Myocyte (in vitro differentiated cells): ENCODE data around the gene DNAH6. TPM values are rescaled to one million over a fixed set of nuclear protein-coding genes. Genes with fewer than 3 reads are reported as not detected.

Experiments
- DNase-seq: peaks from one replicate; pipeline ENCODE4 v3.0.0-alpha.2; 2012; ENCODE audit warnings: low read depth
- total RNA-seq: library from RNA; depleted of rRNA; stranded (reverse); fragments of >200 nt; gene quantifications from 2 replicates; pipeline ENCODE4 v1.2.3, GENCODE V29; 2014

The DNAH6 gene
- total RNA-seq, 1 donor from 2014 or later: 0.03 TPM

DNA sequence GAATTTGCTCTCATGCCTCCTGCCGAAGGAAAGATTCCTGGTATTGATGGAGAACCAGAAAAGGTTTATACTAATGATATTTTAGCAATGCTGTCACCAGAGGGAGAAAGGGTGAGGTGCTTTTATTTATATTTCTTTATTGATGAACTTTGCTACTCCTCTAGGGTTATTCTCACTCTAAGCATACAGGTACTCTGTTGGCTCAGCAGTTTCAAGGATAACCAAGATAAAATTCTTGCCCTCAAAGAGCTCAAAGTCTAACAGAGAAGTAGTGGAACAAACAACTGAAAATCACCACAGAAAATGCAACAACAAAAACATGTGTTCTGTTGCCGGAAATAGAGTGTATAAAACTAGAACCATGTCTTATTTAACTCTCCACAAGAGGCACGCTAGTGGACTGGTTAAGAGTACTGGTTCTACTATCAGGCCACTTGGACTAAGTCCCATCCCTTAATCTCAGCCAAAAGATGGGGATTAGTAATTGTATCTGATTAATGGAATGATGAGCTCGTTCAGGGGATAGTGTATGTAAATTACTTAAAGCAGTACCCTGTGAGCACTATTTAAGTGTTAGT, 103.6 kb downstream of the DNAH6 start:
- DNase-seq: no peak

DNA sequence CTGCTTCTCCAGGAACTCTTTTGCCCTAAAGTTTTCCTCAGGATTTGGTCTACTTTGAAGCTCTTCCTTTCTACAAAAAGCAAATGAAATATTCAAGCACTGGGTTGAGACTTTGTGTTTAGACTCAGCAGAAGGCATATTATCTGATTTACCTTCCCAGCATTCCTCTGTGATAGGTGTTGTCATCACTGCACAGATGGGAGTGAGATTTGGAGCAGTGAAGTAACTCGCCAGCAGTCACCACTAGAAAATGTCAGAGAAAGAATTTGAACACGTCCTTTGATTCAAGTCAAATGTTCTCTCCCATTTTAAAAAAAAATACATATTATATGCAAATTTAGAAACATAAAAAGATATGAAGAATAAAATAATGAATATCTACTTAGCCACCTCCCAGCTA, 112.2 kb downstream of the DNAH6 start:
- DNase-seq: no peak

DNA sequence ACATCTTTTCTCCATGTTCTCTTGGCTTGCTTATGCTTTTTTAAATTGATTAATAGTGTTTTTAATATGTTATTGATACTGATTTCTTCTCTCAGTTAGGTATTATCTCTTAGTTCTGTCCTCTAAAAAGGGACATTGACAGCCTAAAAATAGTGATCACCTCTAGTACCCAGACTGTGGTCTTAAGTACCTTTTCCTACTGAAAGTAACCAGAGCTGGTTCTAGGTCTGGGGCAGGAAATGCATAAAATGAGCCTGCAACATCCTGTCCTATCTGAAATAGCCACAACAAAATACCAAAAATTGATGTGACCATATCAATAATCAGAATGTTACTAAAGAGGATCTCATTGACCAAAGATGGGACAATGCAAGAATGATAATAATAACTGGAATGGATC, 113.3 kb downstream of the DNAH6 start:
- no peak for DNase-seq

DNA sequence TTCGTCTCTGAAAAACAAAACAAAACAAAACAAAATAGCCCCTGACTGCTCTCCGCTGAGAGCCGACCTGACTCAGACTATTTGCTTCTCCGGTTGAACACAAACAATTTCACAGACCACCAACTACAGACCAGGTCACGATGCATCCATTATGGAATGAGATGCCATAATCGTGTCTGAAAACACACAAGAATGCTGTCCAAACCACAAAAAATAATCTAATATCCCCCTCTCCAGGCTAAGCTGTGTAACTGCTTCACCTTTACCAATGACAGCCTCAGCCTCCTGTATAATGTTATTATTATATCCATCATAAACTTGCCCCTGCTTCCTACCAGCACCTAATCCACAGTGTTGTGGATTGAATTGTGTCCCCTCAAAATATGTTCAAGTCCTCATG, 114.7 kb downstream of the DNAH6 start:
- DNase-seq: peak; percentile 10

DNA sequence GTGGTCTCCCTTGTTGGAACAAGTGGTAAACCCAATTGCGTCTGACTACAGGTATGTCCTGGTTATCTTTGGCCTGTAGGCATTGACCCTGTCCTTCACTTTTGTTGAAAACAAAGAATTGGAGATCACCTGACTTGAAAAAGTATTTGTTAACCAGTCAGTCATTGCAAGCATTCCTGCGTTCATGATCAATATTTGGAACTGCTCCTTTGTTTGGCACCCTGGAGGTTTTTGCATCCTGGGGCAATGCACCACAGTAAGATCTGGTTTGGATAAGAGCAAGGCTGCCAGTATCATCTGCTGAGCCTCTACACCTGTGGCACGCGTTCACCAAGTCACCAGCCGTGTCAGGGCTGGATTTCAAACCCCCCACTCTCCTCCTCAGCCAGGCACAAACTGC, 115.7 kb downstream of the DNAH6 start:
- DNase-seq: no peak

DNA sequence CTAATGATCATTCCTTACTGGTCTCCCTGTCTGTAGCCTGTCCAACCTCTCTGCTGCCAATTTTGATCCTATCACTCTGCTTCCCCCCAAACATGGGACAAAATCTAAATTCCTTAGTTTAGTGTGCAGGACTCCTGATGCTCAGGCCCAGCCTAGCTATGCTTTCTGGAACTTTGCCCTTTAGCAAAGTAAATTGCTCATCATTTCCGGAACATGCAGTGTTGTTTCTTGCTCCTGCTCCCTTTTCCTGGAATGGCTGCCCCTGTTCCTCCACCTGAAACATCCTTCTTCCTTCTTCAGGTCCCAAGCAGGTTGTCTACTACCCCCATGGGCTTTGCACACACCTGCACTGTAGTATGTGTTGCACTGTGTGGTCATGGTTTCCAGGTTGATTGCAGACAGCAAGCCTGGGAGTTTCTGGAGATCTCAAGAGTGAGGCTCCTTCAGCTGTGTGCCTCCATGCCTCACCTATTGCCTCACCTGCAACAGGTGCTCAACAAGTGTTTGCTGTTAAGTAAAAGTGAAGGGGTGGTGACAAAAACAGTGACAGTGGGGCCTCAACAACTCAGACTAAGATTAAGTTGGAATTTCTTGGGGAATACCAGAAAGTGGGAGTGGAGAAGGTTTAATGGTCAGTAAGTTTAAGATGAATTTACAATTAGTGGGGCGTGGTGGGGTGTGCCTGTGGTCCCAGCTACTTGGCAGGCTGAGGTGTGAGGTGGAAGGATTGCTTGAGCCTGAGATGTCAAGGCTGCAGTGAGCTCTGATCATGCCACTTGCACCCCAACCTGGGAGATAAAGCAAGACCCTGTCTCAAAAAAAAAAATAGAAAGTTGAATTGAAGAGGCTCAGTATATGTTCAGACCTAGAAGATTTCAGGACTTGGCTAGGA, 120.0 kb downstream of the DNAH6 start:
- no peak for DNase-seq

DNA sequence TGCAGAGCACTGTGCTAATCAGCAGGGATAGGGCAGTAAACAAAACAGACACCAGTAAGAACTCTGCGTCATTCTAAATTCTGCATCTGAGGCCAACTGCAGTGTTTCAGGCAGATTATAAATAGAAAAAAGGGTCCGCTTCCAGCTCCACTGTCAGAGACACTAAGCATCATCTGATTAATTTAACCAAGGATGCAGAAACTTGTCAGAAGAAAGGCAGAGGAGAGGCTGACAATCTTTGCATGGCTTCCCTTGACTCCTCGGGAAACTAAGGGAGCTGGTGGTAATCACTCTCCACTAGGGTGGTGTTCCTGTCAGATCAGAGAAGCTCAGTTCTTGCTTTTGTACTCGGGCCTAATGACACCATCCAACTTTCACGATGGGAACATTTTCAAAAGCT, 123.5 kb downstream of the DNAH6 start:
- no peak for DNase-seq

DNA sequence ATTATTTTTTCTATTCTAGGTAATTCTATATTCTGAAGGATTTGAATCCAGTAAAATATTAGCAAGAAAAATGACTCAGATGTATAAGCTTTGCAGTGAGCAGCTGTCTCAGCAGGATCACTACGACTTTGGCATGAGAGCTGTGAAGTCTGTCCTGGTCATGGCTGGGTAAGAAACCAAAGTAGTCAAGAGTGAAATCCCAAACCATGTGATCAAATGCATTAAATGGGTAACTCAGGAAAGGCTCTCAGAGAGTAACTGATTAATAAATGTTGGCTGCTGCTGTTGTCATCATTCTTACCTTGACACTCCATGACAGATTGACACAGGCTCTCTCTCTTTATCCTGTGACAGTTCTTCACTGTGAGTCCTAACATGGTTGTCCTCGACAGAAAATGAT, 124.1 kb downstream of the DNAH6 start:
- no peak for DNase-seq

DNA sequence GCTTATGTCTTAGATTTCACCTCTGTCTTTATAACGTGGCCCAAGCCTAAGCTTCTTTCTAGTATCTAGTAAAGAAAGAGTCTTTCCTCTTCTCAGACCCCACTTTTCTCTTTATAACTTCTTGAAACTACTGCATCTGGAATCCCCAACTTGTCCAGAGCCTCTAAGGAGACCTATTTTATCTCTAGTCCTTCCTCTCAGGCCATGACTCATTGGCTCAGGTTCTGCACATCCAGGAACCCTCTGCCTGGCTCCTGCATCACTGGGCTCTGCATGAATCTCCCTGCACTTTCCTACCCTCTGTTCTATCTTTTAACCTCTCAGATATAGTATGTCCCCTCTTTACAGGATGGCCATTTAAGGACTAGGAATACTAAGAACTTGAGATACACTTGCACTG, 124.7 kb downstream of the DNAH6 start:
- no peak for DNase-seq

DNA sequence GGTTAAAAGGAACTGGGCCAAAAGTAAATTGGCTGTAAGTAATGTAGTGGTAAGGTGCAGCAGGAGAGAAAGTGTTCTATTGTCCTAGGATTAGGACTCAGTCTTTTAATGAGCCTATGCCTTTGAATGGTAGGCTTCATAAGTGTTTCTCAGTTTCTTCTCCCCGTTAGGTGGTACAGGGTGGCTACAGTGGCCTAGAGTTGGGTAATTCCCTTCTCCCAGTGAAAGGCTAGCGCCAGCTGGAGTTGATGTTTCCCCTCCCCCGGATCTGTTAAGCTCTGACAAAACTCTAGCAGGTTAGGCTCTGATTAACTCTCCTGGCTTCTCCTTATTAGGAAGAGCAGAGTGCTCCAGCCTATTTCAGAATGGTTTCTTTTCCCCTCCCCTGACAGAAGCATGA, 127.7 kb downstream of the DNAH6 start:
- DNase-seq: no peak

DNA sequence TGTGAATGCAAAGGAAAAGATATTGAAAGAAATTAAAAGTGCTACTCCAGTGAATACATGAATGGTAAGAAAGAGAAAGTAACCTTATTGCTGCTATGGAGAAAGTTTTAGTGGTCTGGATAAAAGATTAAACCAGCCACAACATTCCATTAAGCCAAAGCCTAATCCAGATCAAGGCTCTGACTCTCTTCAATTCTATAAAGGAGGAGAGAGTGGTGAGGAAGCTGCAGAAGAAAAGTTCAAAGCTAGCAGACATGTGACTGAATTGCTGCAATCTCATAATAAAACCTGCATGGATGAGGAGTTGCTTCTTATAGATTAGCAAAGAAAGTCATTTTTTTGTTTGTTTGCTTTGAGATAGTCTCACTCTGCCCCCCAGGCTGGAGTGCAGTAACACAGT, 130.2 kb downstream of the DNAH6 start:
- DNase-seq: no peak

DNA sequence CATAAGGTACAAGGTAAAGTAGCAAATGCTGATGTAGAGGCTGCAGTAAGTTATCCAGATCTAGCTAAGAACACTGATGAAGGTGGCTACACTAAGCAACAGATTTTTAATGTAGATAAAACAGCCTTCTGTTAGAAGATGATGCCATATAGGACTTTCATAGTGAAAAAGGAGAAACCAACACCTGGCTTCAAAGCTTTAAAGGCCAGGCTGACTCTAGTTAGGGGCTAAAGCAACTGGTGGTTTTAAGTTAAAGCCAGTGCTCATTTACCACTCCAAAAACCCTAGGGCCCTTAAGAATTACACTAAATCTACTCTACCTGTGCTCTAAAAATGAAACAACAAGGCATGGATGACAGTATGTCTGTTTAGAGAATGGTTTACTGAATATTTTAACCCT, 131.0 kb downstream of the DNAH6 start:
- no peak for DNase-seq

DNA sequence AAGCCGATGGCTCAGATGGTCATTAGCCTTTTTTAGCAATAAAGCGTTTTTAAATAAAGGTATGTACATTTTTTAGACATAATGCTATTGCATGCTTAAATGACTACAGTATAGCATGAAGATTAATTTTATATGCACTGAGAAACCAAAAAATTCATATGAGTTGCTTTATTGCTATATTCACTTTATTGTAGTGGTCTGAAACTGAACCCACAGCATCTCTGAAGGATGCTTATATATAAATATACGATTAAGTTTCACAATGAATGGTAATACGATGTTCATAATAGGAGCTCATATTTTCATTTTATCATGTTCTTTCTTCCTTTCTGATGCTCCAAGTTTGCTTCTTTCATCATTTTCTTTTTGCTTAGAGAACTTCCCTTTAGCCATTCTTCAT, 132.8 kb downstream of the DNAH6 start:
- DNase-seq: no peak

DNA sequence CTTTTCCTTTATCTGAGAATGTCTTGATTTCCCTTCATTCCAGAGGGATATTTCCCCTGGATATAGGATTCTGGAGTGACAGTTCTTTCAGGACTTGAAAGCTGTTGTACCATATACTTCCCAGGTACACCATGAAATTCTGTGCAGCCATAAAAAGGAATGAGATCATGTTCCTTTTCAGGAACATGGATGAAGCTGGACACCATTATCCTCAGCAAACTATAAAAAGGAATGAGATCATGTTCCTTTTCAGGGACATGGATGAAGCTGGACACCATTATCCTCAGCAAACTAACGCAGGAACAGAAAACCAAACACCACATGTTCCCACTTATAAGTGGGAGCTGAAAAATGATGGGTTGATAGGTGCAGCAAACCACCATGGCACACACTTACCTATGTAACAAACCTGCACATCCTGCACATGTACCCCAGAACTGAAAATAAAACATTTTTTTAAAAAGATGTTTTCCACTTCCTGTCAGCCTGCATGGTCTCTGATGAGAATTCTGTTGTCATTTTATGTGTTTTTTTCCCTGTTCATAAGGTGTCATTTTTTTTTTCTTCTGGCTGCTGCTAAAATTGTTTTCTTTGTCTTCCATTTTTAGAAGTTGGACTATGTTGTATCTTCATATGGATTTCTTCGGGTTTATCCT, 133.3 kb downstream of the DNAH6 start:
- peak; percentile 49 for DNase-seq

DNA sequence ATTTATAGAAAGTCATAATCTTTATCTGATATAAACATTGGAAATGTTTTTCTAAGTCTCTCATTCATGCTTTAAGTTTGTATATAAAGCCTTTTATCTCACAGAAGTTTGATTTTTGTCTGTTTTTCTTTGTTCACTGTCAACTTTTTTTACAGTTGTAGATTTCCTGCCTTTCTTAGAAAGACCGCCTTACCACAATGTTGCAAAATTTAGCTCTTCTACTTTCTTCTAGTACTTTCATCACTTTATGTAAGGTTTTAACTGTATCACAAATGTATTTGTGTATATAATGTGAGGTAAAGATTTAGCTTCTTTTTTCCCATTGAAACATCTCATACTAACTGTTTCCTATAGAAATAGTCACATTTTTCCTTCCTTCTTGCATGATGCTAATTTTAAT, 136.1 kb downstream of the DNAH6 start:
- no peak for DNase-seq

DNA sequence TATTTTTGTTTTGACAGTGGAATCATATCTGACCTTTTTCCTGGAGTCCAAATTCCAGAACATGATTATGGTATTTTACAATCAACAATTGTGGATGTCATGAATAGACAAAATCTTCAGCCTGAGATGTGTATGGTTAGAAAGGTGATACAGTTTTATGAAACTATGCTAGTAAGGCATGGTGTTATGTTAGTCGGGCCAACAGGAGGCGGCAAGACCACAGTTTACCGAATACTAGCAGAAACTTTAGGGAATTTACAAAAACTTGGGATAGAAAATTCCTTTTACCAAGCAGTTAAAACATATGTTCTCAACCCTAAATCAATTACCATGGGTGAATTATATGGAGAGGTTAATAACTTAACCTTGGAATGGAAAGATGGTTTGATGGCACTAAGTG, 137.0 kb downstream of the DNAH6 start:
- DNase-seq: no peak

DNA sequence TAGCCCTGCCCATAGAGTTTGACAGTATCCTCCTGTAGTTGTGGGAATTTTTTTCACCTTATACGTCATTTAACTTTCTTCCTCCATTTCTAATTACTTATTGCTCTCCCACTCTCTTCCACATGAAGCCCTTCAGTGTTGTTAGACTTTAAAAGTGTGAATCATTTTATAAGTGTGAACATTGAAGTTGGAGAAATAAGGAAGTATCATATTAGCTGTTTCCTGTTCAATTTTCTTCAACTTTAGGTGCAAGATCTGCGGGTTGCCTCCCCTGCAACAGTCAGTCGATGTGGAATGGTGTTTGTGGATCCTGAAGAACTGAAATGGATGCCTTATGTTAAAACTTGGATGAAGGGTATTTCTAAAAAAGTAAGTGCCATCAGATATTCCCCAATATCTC, 138.1 kb downstream of the DNAH6 start:
- DNase-seq: no peak

DNA sequence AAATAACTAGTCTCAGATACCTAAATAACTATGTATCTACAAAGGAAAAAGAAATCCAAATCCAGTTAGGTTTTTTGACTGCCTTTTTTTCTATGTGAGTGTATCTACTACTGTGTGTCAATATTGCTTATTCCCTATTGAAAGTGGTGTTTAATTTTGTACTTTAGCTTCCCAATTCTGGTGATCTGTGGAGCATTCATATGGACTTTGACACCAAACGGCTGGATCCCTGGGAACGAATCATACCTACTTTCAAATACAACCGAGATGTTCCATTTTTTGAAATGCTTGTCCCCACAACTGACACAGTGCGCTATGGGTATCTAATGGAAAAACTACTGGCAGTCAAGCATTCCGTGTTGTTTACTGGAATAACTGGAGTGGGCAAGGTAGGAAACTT, 152.8 kb downstream of the DNAH6 start:
- no peak for DNase-seq

DNA sequence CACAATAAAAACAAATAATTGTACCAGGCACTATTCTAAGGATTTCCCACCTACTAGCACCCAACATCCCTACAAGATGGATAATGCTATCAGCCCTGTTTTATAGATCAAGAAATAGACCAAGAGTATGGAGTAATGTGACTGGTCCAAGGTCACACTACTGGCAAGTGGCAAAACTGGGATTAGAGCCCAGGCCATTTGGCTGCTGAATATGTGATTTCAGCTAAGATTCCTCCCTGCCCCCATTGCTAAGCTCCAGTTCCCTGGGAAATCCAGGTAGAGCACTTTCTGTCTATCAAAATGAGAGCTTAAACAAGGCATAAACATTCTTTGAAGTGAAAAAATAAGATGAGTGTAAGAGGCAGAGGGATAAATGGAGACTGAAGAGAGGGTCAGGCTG, 157.8 kb downstream of the DNAH6 start:
- DNase-seq: no peak

DNA sequence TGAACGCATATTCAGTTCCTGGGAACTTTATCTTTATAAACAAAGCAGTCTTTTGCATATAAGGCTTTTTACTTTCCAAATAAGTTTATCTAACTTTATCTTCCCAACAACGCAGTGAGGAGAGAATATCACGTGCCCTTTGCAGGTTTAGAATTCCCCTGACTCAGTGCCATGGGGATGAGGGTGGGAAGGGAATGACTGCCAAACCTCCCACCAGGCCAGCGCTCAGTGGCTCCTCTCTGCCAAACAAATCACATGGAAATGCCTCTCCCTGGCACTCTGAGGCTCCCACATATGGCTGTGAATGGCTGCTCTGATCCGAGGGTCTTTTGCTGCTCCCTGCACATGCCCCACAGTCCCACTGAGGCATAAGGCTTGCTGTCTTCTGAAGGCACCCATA, 158.3 kb downstream of the DNAH6 start:
- no peak for DNase-seq

DNA sequence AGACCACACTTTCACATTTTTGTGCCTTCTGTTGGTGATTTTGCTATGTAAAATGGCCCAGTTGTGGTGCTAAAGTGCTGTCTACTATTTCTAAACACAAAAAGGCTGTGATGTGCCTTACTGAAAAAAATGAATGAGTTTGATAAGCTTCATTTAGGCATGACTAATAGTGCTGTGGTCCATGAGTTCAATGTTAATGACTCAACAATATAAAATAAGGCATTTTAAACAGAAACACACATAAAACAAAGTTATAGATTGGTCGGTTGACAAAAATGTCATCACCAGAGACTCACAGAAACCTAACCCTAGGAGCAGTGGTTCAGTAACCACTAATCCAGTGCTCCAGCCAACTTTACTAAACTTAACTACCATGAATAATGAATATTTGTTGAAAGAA, 160.0 kb downstream of the DNAH6 start:
- no peak for DNase-seq

DNA sequence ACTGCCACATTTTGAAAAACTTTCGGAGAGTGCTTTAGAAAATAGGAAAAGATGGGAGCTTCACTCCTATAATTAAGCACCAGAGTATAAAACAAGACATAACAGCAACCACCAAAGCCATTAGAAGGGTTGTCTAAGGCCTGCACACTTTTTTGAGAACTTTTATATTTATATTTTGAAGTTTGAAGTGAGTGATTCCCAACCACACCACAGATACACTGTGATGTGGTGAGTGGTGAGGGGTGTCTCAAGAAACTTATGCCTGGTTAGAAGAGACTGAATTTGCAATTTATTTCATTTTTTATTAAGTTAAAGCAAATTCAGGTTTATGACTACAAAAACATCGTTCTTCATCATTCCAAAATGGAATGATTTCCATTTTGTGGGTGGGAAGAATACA, 161.9 kb downstream of the DNAH6 start:
- DNase-seq: no peak
